ENCODE measurements around the gene COPS8.

- TF ChIP-seq POLR2AphosphoS5 (IDR thresholded peaks at IDR 0.05; ENCODE audit: borderline replicate concordance, low read depth, low read length) = no peak
- TF ChIP-seq EZH2 (IDR thresholded peaks at IDR 0.05) = no peak
- no peak for TF ChIP-seq FOXP2 (optimal IDR thresholded peaks at IDR 0.05; ENCODE audit: control extremely low read depth, extremely low read length, insufficient read depth)
These were observed 35.2 kb downstream of the COPS8 start for GRCh38 chr2:237120916-237121315.
